HepG2 (cell line): ENCODE measurements around the gene CNGA1. TPM values are rescaled to one million over a fixed set of nuclear protein-coding genes. Genes with fewer than 3 reads are reported as not detected.

ENCODE experiments used
- ARNT ChIP-seq: fragments of 450-650 bp; IDR thresholded peaks from 2 replicates; pipeline ENCODE4 v1.6.1; 2017
- BHLHE40 ChIP-seq: IDR thresholded peaks from 2 replicates; pipeline ENCODE4 v1.6.1; 2011; ENCODE audit warnings: low read length, improper control_type of control experiment
- BRD4 ChIP-seq: sonication (generic); formaldehyde crosslinking; IDR thresholded peaks from 2 replicates; pipeline ENCODE4 v1.4.0; 2020; ENCODE audit warnings: missing genetic modification reagents
- GABPA ChIP-seq, 2 experiments: IDR thresholded peaks; 2 replicates each; pipeline ENCODE4 v1.6.1; 2011 to 2016; ENCODE audit warnings: low read depth in 2 of 2, low read length in 1 of 2, missing biosample characterization in 1 of 2, missing genetic modification characterization in 1 of 2
- KMT2B ChIP-seq: IDR thresholded peaks from 2 replicates; pipeline ENCODE4 v1.6.1; 2016; ENCODE audit warnings: missing genetic modification reagents, missing compliant biosample characterization
- MBNL3 ChIP-seq: fragments of 250-450 bp; sonication (Bioruptor Pico); conservative IDR thresholded peaks from 2 replicates; pipeline ENCODE4 v1.8.0; 2022; ENCODE audit warnings: mild to moderate bottlenecking, inconsistent platforms
- SETDB1 ChIP-seq: sonication (generic); formaldehyde crosslinking; IDR thresholded peaks from 2 replicates; pipeline ENCODE4 v1.5.1; 2020; ENCODE audit warnings: missing genetic modification reagents, mild to moderate bottlenecking, borderline replicate concordance
- SMAD1 ChIP-seq: sonication (generic); formaldehyde crosslinking; IDR thresholded peaks from 2 replicates; pipeline ENCODE4 v1.4.0; 2020; ENCODE audit warnings: missing genetic modification reagents, low read depth, mild to moderate bottlenecking, borderline replicate concordance
- ZC3H4 ChIP-seq: sonication (generic); formaldehyde crosslinking; IDR thresholded peaks from 2 replicates; pipeline ENCODE4 v1.4.0; 2020; ENCODE audit warnings: missing genetic modification reagents, borderline replicate concordance
- ZNF333 ChIP-seq: sonication (generic); formaldehyde crosslinking; IDR thresholded peaks from 2 replicates; pipeline ENCODE4 v1.4.0; 2020; ENCODE audit warnings: mild to moderate bottlenecking, missing genetic modification reagents, borderline replicate concordance
- ZNF33A ChIP-seq: sonication (generic); formaldehyde crosslinking; IDR thresholded peaks from 2 replicates; pipeline ENCODE4 v1.5.1; 2020; ENCODE audit warnings: missing genetic modification reagents, mild to moderate bottlenecking, moderate library complexity, borderline replicate concordance
- ZNF878 ChIP-seq: sonication (generic); formaldehyde crosslinking; IDR thresholded peaks from 2 replicates; pipeline ENCODE4 v1.8.1; 2023; ENCODE audit warnings: mild to moderate bottlenecking, missing genetic modification reagents, moderate library complexity
- polyA plus RNA-seq, 8 experiments: library from polyadenylated mRNA; depleted of rRNA in 3 of 8; stranded (reverse) in 7 of 8; unstranded in 1 of 8; fragments of >200 nt; fragmentation: Illumina TruSeq in 4 of 8; extraction: Trizol in 4 of 8; gene quantifications; 2 replicates each; pipeline versions ENCODE4 v1.2.1 to v1.2.3, GENCODE V29; 2011 to 2016; ENCODE audit warnings: low read depth in 4 of 8, missing spikeins in 1 of 8, mixed read lengths in 1 of 8; ENCODE audit not compliant: insufficient read depth in 1 of 8
- total RNA-seq, 5 experiments: library from RNA; depleted of rRNA; stranded (reverse); fragments of >200 nt; fragmentation: Illumina TruSeq; extraction: Trizol; gene quantifications; 2 replicates each; pipeline ENCODE4 v1.2.3, GENCODE V29; 2016; ENCODE audit warnings: low read depth in 1 of 5
- TF ChIP-seq, protein P1 (sequence below): sonication (generic); formaldehyde crosslinking; IDR thresholded peaks from 2 replicates; pipeline ENCODE4 v1.5.1; 2020; ENCODE audit warnings: mild to moderate bottlenecking, missing genetic modification reagents, moderate library complexity
- TF ChIP-seq, protein P2 (sequence below), 2 experiments: sonication (generic) in 1 of 2; formaldehyde crosslinking in 1 of 2; IDR thresholded peaks; 2 replicates each; pipeline versions ENCODE4 v1.4.0 to v1.6.1; 2016 to 2020; ENCODE audit warnings: borderline replicate concordance in 1 of 2, low read depth in 1 of 2, mild to moderate bottlenecking in 1 of 2, missing genetic modification reagents in 1 of 2
- TF ChIP-seq, protein P3 (sequence below): sonication (generic); formaldehyde crosslinking; IDR thresholded peaks from 2 replicates; pipeline ENCODE4 v1.8.0; 2023; ENCODE audit warnings: mild to moderate bottlenecking, missing genetic modification reagents
- TF ChIP-seq, protein P4 (sequence below): sonication (generic); formaldehyde crosslinking; IDR thresholded peaks from 2 replicates; pipeline ENCODE4 v1.4.0; 2020; ENCODE audit warnings: mild to moderate bottlenecking, missing genetic modification reagents

The CNGA1 gene
- total and polyA plus RNA-seq, 2 of the 13 experiments (the other 11 are each of a cell fraction or from before 2014, with no cell fraction given): 0.22 to 0.40 TPM

DNA sequence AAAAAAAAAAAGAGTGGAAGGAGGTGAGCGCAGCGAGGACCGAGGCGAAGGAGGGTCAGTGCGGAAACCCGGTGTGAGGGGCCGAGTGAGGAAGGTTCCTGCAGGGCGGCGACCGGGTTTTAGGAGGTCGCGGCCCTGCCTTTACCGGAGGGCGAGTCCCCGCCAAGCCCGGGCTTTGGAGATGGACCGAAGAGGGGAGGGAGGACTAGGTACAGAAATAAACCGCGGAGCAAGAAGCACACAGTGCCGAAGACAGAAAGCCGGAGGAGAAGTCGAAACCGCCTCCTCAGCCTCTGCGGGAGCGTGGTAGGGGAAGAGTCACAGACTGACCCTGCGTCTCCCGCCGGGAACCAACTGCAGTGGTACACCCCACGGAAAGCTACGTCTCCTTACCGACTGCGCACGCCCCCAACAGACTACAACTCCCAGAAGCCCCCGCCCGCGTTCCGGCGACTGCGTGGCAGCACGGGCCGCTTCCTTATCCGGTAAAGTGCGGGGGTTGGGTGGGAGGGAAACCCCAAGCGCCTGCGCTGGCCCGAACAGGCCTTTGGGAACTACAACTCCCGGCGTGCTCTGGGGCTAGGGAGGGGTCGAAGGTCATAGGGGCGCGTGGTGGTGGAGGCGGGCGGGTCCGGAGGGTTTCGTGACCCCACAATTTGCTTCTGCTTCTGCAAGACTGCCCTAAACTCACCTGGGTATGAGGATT lies 102.1 kb downstream of the CNGA1 start, which contains the start of gene NFXL1 (continued):
- TF ChIP-seq, protein P1, sequence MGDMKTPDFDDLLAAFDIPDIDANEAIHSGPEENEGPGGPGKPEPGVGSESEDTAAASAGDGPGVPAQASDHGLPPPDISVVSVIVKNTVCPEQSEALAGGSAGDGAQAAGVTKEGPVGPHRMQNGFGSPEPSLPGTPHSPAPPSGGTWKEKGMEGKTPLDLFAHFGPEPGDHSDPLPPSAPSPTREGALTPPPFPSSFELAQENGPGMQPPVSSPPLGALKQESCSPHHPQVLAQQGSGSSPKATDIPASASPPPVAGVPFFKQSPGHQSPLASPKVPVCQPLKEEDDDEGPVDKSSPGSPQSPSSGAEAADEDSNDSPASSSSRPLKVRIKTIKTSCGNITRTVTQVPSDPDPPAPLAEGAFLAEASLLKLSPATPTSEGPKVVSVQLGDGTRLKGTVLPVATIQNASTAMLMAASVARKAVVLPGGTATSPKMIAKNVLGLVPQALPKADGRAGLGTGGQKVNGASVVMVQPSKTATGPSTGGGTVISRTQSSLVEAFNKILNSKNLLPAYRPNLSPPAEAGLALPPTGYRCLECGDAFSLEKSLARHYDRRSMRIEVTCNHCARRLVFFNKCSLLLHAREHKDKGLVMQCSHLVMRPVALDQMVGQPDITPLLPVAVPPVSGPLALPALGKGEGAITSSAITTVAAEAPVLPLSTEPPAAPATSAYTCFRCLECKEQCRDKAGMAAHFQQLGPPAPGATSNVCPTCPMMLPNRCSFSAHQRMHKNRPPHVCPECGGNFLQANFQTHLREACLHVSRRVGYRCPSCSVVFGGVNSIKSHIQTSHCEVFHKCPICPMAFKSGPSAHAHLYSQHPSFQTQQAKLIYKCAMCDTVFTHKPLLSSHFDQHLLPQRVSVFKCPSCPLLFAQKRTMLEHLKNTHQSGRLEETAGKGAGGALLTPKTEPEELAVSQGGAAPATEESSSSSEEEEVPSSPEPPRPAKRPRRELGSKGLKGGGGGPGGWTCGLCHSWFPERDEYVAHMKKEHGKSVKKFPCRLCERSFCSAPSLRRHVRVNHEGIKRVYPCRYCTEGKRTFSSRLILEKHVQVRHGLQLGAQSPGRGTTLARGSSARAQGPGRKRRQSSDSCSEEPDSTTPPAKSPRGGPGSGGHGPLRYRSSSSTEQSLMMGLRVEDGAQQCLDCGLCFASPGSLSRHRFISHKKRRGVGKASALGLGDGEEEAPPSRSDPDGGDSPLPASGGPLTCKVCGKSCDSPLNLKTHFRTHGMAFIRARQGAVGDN (CRISPR knock-in tag): peak; percentile 79
- TF ChIP-seq ZC3H4 (CRISPR knock-in tag) (peak; percentile 83; the same call in 1 of the 2 replicates), ZNF333 (CRISPR knock-in tag) (no peak), BRD4 (0 out of 2 replicates have a peak, but pooled peaks have one; percentile 45), ZNF33A (CRISPR knock-in tag) (peak; percentile 22; the same call in 1 of the 2 replicates), SETDB1 (CRISPR knock-in tag) (0 out of 2 replicates have a peak, but pooled peaks have one; percentile 76), ARNT (no peak), KMT2B (CRISPR knock-in tag) (peak; percentile 87), BHLHE40 (peak; percentile 95), GABPA (IDR thresholded peaks at IDR 0.05; ENCODE audit: low read depth, low read length) (peak; percentile 85), GABPA (CRISPR knock-in tag; IDR thresholded peaks at IDR 0.05; ENCODE audit: low read depth) (peak; percentile 97), SMAD1 (no peak), ZNF878 (CRISPR knock-in tag) (no peak), MBNL3 (no peak)
- TF ChIP-seq, protein P2, sequence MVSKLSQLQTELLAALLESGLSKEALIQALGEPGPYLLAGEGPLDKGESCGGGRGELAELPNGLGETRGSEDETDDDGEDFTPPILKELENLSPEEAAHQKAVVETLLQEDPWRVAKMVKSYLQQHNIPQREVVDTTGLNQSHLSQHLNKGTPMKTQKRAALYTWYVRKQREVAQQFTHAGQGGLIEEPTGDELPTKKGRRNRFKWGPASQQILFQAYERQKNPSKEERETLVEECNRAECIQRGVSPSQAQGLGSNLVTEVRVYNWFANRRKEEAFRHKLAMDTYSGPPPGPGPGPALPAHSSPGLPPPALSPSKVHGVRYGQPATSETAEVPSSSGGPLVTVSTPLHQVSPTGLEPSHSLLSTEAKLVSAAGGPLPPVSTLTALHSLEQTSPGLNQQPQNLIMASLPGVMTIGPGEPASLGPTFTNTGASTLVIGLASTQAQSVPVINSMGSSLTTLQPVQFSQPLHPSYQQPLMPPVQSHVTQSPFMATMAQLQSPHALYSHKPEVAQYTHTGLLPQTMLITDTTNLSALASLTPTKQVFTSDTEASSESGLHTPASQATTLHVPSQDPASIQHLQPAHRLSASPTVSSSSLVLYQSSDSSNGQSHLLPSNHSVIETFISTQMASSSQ (IDR thresholded peaks at IDR 0.05; ENCODE audit: low read depth): no peak
- TF ChIP-seq, protein P2 (CRISPR knock-in tag; IDR thresholded peaks at IDR 0.05; ENCODE audit: borderline replicate concordance): 0 out of 2 replicates have a peak, but pooled peaks have one; percentile 26
- TF ChIP-seq, protein P3, sequence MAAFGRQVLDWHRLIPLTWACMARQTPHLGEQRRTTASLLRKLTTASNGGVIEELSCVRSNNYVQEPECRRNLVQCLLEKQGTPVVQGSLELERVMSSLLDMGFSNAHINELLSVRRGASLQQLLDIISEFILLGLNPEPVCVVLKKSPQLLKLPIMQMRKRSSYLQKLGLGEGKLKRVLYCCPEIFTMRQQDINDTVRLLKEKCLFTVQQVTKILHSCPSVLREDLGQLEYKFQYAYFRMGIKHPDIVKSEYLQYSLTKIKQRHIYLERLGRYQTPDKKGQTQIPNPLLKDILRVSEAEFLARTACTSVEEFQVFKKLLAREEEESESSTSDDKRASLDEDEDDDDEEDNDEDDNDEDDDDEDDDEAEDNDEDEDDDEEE (CRISPR knock-in tag): 0 out of 2 replicates have a peak, but pooled peaks have one; percentile 39
- TF ChIP-seq, protein P4, sequence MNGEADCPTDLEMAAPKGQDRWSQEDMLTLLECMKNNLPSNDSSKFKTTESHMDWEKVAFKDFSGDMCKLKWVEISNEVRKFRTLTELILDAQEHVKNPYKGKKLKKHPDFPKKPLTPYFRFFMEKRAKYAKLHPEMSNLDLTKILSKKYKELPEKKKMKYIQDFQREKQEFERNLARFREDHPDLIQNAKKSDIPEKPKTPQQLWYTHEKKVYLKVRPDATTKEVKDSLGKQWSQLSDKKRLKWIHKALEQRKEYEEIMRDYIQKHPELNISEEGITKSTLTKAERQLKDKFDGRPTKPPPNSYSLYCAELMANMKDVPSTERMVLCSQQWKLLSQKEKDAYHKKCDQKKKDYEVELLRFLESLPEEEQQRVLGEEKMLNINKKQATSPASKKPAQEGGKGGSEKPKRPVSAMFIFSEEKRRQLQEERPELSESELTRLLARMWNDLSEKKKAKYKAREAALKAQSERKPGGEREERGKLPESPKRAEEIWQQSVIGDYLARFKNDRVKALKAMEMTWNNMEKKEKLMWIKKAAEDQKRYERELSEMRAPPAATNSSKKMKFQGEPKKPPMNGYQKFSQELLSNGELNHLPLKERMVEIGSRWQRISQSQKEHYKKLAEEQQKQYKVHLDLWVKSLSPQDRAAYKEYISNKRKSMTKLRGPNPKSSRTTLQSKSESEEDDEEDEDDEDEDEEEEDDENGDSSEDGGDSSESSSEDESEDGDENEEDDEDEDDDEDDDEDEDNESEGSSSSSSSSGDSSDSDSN (CRISPR knock-in tag): peak; percentile 90
